ENCODE measurements around the gene OSBPL9.

Gene OSBPL9

DNA sequence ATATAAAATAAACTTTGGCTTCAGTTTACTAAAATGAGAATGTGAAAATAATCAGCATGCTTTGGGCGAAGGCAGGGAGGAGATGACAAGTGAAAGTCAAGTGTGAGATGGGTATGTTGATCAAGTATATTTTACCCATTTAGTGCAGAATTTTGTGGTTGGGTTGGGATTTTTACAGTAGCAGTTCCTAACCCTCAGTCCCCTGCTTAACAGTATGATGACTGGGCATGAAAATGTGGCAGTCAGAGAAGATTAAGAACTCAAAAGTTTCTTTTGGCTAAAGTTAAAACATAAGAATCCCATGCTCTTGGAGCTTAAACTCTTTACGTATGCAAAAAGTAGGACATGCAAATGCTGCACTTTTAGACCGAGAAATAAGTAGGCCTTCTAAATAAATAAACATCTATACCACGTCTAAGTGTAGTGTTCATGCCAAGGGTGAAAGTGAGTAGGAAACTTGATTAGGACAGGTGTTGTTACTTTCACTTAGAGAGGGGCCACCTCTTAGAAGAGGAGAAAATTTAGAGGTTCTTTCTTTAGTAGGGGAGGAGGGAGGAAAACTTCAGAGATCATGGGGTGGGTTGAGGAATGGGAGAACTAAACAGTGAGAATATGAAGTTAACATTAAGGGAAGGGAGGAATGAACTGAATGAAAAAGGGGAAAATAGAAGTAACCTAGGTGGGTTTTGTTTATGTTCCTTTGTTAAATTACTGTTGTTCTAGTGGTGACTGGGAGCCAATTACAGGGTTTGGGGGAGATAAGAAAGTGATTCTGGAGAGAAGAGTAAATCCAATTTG, 127.8 kb downstream of the OSBPL9 start:
- no peak for DNase-seq

DNA sequence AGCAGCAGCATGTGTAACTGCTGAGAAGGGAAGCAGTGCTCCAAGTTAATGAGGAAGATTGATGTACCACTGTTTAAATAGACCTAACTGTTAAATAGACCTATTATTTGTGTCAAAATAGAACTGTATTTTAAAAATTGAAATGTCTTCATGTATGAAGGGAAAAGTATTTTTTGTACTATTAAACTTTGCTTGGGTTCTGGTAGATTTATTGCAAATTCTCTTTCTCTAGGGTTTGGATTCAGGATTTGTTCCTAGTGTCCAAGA, 128.3 kb downstream of the OSBPL9 start:
- DNase-seq: no peak

DNA sequence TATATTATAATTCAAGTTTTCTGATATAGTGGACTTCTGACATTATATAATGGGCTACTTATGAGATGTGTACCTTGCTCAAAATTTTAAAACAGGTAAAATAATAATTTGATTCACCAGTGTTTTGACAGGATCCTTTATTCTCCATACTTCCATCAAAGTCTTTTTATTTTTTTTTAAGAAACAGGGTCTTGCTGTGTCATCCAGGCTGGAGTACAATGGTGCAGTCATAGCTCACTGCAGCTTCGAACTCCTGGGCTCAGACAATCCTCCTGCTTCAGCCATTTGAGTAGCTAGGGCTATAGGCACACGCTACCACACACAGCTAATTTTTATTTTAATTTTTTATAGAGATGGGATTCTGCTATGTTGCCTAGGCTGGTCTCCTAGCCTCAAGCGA, 132.3 kb downstream of the OSBPL9 start:
- DNase-seq: no peak

DNA sequence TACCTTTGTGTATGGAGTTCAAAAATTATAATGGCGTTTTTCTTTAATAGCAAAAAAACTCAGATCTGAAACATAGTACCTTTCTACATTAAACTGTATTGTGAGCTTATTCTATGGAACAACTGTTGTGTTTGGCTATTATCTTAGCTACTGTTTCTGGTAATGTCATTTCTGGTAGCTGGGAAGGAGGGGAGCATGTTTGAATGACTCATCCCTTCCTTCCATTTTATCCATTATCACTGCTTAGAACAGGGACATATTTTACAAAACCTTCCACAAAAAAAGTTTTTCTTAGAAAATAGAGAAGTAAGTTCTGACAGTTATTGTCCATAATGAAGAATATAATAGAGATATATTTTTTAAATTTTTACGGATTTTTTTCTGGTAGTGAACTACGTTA, 133.3 kb downstream of the OSBPL9 start:
- DNase-seq: no peak

DNA sequence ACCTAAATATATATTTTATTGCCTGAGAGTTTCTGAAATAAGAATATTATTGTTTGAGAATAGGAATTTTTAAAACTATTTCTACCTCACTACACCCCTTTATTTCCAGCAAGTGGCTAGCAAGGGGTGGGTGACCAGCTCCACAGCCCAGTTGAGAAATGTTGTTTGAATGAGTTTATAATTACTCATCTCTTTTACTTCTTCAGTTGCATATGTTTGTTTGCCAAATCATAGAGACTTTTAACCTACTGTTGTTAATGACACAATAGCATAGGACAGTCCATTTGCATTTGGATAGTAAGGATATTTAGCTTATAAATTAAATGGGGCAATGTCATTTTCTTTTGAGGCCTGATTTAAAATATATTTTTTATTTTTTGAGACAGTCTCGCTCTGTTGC, 133.8 kb downstream of the OSBPL9 start:
- DNase-seq: no peak

DNA sequence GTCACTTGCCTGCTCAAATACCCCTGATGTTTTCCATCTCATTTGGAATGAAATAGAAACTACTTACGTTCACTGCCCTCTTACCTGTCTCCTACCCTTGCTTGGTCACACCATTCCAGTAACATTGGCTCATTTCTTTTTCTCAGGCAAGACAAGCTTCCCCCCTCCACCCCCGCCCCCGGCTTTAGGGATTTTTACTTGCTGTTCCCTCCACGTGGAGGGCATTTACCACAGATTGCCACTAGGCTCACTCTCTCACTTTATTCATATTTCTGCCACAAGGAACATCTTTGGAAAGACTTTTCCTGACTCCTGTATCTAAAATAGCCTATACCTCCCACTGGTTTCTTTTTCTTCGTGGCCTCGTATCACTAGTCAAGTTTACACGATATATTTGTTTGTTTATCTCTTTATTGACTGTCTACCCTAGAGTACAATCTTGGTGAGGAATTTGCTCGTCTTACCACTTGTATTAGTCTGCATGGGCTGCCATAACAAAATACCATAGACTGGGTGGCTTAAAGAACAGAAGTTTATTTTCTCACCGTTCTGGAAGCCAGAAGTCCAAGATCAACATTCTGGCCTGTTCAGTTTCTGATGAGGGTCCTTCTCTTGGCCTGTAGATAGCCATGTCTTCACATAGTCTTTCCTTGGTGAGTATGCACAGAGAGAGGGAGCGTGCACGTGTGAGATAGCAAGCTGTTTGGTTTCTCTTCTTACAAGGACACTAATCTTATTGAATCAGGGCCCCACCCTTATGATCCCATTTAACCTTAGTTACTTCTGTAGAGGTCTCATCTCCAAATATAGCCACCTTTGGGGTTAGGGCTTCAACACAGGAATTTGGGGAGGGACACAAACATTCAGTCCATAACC, 135.4 kb downstream of the OSBPL9 start:
- DNase-seq: no peak

DNA sequence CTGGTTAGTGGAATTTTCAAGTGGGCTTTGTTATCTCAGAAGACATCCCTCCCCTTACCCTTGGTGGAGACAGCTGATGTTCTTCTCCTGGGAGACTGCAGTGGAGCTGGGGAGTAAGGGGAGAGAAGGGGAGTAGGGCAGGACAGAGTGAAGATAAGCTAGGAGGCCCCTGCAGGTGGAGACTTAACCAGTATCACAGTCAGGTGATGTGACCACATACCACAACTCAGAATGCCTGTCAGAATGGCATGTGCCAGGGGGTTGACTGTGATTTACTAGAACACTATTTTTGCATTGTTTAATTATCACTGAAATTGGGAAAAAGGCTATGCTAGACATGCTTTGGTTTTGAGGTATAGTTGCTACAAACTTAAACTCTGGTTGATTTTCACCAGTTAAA, 137.1 kb downstream of the OSBPL9 start:
- DNase-seq: no peak

DNA sequence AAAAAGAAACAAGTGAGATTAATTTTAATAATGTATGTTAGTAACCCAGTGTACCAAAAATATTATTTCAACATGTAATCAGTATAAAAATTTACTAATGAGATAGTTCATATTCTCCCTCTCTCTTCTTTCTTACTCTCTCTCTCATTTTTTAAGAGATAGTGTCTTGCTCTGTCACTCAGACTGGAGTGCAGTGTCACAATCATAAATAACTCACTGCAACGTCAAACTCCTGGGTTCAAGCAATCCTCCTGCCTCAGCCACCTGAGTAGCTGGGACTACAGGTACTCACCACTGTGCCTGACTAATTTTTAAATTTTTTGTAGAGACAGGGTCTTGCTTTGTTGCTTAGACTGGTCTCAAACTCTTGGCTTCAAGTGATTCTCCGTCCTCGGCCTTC, 137.8 kb downstream of the OSBPL9 start:
- DNase-seq: no peak

DNA sequence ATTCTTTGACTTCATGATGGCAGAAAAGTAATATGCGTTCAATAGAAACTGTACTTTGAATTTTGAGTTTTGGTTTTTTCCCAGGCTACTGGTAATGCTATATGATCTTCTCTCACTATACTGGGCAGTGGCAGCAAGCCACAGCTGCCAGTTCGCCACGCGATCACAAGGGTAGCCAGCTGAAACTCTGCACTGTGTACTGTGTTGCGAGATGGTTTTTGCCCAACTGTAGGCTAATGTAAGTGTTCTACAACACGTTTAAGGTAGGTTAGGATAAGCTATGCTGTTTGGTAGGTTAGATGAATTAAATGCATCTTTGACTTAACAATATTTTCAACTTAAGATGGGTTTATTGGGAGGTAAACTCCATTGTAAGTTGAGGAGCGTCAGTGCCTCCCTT, 138.5 kb downstream of the OSBPL9 start:
- DNase-seq: no peak

DNA sequence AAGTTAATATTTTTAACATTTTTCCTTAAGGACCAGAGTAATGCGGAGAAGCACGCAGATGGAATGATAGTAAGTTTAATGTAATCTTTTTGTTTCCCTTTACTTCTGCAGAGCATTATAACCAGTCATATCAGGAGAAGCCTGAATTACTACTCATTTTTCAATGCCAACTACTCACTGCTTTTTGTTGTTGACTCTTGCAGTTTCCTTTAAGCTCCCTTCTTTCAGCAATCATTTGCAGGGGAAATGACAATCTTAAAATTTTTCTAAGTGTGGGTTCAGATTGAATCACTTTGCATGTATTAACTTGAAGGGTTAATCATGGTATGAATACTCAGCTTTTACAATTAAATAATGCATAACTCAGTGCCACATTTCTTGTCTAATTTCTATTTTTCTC, 139.4 kb downstream of the OSBPL9 start:
- DNase-seq: no peak

DNA sequence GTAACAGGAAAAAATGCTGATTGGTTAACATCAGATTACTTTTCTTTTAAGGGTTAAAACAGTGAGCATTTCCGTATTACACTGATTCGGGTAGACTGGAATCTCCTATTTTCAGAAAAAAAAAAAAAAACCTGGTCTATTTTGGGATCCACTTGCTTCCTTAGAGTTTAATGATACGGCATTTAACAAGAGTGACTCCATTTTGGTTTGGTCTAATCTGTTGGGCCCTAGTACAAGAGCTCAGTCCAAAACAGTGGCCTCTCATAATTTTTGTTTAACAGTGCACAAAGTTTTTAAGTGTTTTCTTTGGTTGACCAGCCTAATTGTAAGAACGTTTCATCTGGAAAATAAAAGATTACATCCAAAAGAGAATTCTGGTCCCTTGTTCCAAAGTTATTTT, 141.4 kb downstream of the OSBPL9 start:
- no peak for DNase-seq

DNA sequence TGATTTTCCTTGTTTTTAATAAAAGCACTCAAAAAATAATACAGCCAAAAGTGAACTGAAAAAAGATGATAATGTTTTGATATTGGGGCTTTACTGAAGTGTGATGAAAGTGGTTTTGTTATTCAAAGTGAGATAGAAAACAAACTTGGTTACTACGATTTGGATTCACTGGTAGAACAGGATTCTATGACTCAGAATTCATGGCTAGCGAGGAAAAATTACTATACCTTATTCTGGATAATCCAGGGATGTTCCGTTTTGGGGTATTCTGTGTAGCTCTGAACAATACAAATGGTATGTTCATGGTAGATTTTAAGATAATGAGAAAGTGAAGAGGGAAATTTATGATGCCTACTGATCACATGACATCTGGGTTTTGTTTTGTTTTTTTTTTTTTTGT, 144.0 kb downstream of the OSBPL9 start:
- DNase-seq: no peak

DNA sequence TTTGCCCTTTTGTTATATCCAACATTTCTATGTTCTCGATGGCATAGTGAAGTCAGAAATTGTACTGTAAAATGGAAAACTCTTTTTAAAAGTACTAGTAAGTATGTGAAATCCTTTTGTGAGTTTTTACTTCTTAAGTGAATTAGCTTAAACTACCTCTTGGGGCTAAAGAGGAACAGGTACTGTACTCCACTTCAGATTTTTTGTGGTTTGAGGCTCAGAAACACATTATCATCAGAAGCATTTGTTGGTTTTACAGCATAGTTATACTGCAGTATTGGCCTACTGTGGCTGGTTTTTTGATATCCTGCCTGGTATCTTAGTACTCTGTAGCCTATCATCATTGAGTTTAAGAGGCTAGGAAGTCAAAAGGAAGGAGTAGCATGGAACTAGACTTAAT, 144.5 kb downstream of the OSBPL9 start:
- no peak for DNase-seq

DNA sequence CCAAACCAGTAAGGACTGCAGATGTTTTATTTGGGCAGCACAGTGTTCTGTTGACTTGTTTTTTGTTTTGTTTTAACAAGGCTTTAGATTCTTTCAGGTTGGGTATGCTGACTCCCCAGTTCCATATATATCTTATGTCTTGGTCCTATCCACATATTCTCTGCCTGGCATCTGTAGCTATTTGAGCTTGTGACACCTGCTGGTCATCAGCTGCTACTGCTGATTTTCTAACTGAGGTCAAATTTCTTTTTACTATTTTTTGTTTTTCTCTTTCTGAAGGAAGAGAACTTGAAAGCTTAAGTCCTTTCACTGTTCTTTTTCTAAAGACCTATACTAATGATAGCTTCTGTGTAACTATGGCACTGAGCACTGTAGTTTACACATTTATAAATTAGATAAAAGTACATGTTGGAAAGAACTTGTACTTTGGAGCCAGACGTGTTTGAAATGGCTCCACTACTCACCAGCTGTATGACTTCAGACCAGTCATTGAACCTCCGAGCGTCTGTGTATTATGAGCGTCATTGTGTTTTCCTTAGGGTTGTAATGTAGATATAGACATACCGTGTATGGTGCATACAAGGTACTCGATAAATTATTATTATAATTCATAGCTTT, 152.2 kb downstream of the OSBPL9 start:
- no peak for DNase-seq

DNA sequence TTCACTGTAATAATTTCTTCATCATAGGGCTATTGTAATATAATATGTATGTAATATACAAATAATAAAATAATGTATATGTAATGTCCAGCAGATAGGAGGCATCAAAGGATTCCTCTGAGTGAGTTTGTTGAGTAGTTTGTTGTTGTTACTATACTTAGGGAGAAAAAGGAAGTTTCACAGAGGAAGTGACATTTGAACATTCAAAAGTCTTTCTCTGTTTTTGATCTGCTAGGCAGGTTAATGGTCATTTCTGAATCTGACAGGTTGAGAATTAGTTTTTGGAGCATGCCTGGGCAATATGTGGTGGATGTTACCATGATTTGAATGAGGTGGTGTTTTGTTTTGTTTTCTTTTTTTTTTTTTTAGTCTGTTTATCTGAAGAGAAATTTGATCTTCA, 159.5 kb downstream of the OSBPL9 start:
- DNase-seq: no peak

DNA sequence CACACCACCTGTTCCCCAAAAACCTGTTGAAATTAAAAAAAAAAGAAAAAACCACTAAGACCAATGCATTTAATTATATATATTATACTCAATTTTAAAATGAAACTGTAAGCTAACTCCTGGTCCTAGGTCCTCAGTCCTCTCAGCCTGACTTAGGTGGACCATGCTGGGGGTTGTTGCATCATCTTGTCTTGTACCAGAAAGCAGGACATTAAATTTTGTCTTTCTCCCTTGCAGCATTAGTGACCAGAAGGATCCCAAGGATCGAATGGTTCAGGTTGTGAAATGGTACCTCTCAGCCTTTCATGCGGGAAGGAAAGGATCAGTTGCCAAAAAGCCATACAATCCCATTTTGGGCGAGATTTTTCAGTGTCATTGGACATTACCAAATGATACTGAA, 164.0 kb downstream of the OSBPL9 start:
- no peak for DNase-seq

DNA sequence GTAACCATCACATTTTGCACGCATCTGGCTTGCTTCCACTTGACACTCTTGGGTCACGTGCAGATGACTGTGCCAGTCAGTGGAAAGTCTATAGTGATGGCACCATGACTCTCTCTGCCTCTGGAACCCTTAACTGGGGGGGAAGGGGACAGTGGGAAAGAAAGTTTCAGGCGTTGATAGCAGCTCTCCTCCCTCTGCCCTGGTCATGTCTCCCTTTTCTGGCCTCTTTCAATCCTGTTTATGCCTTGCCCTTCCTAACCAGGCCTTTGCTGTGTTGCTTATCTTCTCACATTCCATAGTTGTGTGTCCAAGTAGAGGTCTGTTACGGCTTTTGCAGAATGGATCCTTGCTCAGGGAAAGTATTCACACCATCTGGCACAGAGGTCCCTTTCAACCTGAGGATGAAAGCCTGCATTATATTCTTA, 168.1 kb downstream of the OSBPL9 start:
- no peak for DNase-seq

DNA sequence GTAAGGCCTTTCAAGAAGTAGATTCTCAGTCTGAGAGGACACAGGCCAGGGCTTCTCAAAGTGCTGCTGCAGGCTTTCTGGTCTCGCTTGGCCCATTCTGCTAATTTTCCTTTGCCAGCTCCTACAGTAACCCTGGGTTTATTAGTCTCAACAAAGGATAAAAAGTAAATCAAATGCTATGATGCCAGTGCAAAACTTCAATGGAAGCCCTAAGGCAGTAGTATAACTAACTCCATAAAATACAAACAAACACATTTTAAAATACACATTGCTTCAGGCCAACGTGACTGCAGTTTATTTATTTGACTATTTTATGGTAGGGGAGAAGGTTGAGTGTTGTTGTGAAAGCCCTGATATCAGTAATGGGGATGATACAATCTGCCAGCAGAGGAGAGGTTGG, 172.0 kb downstream of the OSBPL9 start:
- no peak for DNase-seq

DNA sequence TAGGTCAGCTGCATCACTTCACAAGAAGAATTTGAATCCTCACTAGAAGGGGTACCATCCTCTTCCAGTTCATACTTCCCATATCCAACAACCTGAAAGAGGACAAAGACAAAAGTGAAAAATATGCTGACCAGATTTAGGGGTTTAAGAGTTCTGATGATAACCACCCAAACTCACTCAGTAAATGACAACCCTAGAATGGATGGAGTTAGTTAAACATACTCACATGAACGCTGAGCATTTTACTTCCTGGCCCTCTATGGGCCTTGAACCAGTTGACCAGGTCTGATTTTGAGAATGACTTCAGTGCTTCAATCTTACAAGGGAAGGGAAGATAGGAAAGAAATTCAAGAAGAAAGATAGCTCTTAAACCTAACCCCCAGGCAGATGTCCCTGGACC, 172.4 kb downstream of the OSBPL9 start:
- no peak for DNase-seq

DNA sequence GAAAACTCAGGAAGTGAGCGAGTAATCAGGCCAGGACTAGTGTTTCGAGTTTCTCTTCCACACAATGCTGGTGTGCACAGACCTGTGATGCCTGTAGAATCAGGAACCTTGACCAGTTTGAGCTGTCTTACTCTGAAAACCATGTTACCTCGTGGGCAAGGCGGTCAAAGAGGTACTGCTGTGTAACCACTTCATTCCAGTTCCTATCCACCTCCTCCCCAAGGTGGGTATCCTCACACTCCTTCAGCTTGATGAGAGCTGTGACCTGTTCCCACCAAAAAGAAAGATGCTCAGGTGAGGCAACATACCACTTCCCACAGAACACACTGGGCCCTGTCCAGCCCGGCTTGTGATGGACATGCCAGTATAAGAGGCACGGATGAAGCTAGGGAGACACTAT, 173.5 kb downstream of the OSBPL9 start:
- no peak for DNase-seq

DNA sequence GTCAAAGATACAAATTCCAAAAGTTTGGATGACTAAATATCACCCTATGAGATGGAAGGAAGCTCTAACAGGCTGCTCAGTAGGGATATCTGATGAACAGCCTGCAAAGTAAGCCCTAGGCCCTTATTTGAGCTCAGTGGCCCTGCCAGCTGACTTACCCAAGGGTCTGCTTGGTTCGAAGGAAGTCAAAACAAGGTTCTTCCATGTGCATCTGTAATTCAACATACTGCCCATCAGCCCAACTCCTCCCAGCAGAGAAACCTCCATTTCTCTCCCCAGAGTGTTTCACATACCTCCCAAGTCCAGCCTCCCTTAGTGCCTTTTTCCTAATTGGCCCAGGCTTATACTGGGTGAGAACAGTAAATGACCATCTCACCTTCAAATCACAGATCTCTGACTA, 175.0 kb downstream of the OSBPL9 start:
- no peak for DNase-seq

DNA sequence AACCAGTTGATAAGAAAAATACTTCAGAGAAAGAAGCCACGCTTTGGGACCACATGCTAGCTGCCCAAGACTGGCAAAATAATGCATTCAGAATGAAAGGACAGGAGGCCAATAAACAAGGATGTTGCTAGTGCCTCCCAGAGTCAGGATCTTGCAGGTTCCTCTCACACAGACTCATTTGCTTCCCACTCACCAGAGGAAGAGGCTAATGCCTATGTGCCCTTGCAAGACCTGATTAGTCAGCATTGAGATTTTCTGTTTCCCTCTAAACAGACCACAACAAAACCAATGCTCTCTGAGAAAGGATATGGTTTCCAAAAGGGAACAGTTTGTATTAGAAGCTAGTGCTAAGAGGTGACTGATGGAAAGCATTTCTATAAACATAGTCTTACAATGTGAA, 176.0 kb downstream of the OSBPL9 start:
- DNase-seq: no peak

DNA sequence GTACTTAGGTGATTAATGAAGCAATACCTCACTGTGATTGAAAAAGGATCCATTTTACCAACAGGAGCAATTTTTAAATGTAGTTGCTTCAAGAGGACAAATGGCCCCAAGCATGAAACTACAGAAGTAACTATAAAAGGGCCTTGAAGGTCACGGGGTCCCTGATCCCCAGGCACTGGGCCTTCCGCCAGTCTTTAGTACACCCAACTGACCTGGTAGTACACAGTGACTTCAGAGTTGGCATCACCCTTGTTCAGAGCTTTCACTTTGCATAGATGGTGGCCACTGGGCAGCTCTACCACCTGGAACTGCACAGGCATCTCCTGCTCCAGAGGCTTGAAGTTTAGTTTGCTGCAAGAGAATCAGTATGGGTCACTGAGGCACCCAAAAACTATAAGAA, 177.4 kb downstream of the OSBPL9 start:
- DNase-seq: no peak

DNA sequence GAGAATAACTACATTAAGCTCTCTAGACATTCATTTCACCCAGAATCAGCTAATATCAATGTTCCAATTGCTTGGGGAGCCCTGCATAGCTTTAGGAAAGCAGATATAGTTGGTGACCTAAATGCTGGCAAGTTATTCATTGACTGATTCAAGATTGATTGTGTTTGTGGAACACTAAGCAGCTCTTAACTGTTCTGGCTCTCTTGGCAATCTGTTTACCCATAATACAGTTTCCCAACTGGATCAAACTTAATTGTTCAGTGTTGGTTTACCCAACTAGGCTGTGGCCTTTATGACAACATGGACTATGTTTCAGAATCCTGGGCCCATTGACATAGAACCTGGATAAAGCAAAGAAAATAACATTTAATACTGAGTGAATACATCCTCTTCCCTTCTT, 178.0 kb downstream of the OSBPL9 start:
- no peak for DNase-seq

Data from activated CD8-positive, alpha-beta memory T cell treated with anti-CD3 and anti-CD28 coated beads, Interleukin-2, amount 50 U/mL, for 4 hours (primary cell).